GM19468 (cell line): Measurements from ENCODE around the gene ABCC11.

Experiments used
- ATAC-seq: cut with Tn5 transposase; IDR thresholded peaks from one replicate; pipeline ENCODE4 v1.9.1; 2021; ENCODE audit warnings: mild to moderate bottlenecking, moderate library complexity, moderate number of reproducible peaks; ENCODE audit not compliant: unreplicated experiment; ENCODE audit errors: extremely low read depth

Gene ABCC11

GRCh38 chr16:48137822-48138221, 109.5 kb downstream of the ABCC11 start:
- no peak for ATAC-seq

GRCh38 chr16:48136547-48137360, 110.6 kb downstream of the ABCC11 start:
- ATAC-seq = no peak

- ATAC-seq = no peak
Measured at GRCh38 chr16:48133455-48134211, 113.7 kb downstream of the ABCC11 start.

- ATAC-seq = no peak
Measured at GRCh38 chr16:48132696-48133095, 114.6 kb downstream of the ABCC11 start.

- ATAC-seq = no peak
Measured at GRCh38 chr16:48131201-48131935, 116.0 kb downstream of the ABCC11 start.

- no peak for ATAC-seq
Measured at GRCh38 chr16:48129926-48130325, 117.4 kb downstream of the ABCC11 start.

- ATAC-seq = no peak
Measured at GRCh38 chr16:48128769-48129168, 118.6 kb downstream of the ABCC11 start.

GRCh38 chr16:48126801-48127644, 120.3 kb downstream of the ABCC11 start:
- ATAC-seq = no peak

GRCh38 chr16:48125888-48126287, 121.5 kb downstream of the ABCC11 start:
- no peak for ATAC-seq

- ATAC-seq = no peak
Measured at GRCh38 chr16:48124266-48124665, 123.1 kb downstream of the ABCC11 start.

GRCh38 chr16:48123104-48123788, 124.1 kb downstream of the ABCC11 start:
- ATAC-seq = no peak

- no peak for ATAC-seq
Measured at GRCh38 chr16:48121276-48121675, 126.1 kb downstream of the ABCC11 start.

- ATAC-seq = no peak
Measured at GRCh38 chr16:48118841-48119240, 128.5 kb downstream of the ABCC11 start.

- no peak for ATAC-seq
Measured at GRCh38 chr16:48117217-48118105, 129.9 kb downstream of the ABCC11 start.
